GM12892 (cell line): ENCODE measurements around the gene CMIP.

ENCODE experiments used
- POLR2A ChIP-seq: IDR thresholded peaks from 2 replicates; pipeline ENCODE4 v1.6.1; 2011; ENCODE audit warnings: low read depth, low read length, control low read depth
- POLR2AphosphoS5 ChIP-seq: IDR thresholded peaks from 2 replicates; pipeline ENCODE4 v1.6.1; 2011; ENCODE audit warnings: low read depth, low read length, control low read depth

- no peak for TF ChIP-seq POLR2A
- TF ChIP-seq POLR2AphosphoS5: no peak
These were observed 91.2 kb downstream of the CMIP start for GRCh38 chr16:81535679-81536360.
